LNCaP clone FGC (cell line): ENCODE data around the gene GMDS.

Source experiments
- DNase-seq: peaks from one replicate; pipeline ENCODE4 v3.0.0-alpha.2; 2011; ENCODE audit warnings: low read depth
- H3K4me3 ChIP-seq: 2 replicates; pipeline ENCODE4 v1.5.1; 2011; ENCODE audit warnings: mild to moderate bottlenecking, low read depth, low read length, control low read depth
- TF ChIP-seq, protein P1 (sequence below): IDR thresholded peaks from 2 replicates; pipeline ENCODE4 v1.5.1; 2012; ENCODE audit warnings: mild to moderate bottlenecking; ENCODE audit not compliant: control insufficient read depth, insufficient read depth; ENCODE audit errors: extremely low read depth

Gene GMDS

GRCh38 chr6:1719922-1720321 is 525.5 kb downstream of the GMDS start:
- DNase-seq: no peak
- no peak overlapping the region for H3K4me3 ChIP-seq
- TF ChIP-seq, protein P1, sequence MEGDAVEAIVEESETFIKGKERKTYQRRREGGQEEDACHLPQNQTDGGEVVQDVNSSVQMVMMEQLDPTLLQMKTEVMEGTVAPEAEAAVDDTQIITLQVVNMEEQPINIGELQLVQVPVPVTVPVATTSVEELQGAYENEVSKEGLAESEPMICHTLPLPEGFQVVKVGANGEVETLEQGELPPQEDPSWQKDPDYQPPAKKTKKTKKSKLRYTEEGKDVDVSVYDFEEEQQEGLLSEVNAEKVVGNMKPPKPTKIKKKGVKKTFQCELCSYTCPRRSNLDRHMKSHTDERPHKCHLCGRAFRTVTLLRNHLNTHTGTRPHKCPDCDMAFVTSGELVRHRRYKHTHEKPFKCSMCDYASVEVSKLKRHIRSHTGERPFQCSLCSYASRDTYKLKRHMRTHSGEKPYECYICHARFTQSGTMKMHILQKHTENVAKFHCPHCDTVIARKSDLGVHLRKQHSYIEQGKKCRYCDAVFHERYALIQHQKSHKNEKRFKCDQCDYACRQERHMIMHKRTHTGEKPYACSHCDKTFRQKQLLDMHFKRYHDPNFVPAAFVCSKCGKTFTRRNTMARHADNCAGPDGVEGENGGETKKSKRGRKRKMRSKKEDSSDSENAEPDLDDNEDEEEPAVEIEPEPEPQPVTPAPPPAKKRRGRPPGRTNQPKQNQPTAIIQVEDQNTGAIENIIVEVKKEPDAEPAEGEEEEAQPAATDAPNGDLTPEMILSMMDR: no peak

DNA sequence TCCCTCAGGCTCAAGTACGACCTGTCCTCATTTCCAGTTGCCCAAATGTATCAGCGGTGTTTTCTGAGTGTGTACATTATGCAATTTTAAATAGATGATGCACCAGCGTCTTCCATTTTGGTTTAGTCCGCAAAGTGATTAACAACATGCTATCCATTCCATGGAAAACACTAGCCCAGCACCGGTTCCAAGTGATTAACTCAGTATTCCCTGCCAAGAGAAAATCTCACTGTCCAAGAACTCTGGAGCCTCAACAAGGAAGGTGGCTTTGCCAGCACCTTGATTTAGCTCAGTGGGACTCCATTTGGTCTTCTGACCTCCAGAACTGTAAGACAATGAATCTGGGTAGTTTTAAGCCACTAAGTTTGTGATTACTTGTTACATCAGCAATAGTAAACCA is 528.5 kb downstream of the GMDS start:
- TF ChIP-seq, protein P1: no peak
- no peak for DNase-seq
- no peak overlapping the region for H3K4me3 ChIP-seq

DNA sequence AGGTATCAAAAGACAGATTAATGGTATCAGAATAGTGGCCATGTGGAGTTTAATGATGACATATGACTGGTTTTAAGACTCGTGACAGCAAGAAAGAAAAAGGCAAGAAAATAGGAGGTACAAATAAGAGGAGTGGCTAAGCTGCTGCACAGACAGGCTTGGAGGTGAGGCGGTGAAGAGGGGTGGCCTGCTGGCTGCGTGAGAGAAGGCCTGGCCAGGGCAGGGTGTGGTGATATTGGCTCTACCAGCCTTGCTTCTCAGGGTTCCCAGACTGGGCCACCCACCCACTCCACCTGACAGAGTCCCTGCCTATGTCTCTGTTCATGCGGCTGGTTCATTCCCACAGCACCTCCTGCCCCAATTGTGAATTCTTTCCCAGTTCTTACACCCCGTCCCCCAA is 529.0 kb downstream of the GMDS start:
- no peak overlapping the region for H3K4me3 ChIP-seq
- no peak for DNase-seq
- TF ChIP-seq, protein P1: no peak

DNA sequence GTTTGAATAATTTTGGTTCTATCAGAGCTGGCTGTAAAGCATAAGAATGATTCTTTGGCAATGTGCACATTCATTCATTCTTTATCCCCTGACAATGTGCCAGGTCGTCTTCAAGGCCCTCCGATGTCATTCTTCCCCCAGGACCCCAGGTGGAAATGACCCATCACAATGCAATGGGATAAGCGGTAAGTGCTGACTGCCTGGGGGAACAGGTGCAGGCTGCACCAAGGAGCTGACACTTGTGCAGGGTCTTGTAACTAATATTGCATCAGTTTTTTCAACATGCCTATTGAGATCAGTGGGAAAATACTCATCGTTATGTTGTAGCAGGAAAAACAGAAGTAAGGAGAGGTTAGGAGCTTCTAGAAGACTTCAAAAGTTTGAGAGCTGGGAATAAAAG is 530.1 kb downstream of the GMDS start:
- TF ChIP-seq, protein P1: no peak
- DNase-seq: no peak
- H3K4me3 ChIP-seq: no peak overlapping the region

DNA sequence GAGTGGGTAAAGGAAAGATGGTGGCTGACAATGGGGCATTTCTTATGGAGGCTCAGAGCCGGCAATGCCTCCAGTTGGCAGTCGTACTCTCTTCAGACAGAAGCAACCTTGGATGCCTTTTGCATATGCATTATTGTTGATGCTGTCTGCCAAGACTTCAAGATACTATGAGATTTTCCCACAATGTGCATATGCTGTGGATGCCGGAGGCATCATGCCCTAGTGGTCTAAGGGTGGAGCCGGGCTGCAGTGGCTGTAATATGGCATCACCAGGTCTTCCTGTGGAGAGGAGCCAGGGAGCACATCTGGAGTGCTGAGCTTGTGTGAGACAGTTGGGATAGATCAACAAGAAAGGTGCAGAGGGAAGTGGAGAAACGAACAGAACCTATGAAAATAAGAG is 530.8 kb downstream of the GMDS start:
- H3K4me3 ChIP-seq: no peak overlapping the region
- TF ChIP-seq, protein P1: no peak
- DNase-seq: no peak

- no peak for DNase-seq
- TF ChIP-seq, protein P1: no peak
Observed at GRCh38 chr6:1713016-1713600, 532.3 kb downstream of the GMDS start.

DNA sequence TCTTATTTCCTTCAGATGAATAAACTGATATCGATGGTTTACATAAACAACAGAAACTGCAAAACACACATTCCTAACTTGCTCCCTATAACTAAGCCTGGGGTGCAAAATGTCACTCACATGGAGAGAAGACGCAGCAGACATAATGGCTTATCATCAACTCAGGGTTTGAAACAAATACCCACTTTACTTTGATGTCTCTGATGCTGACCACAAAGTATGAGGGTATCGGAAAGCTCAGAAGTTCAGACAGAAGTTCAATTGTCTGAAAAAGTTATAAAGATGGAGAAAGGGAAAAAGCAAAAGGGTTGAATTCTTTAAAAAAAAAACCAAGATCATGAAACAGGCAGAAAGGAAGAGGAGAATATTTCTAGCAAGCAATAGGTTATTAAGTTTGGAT is 533.0 kb downstream of the GMDS start:
- DNase-seq: no peak
- TF ChIP-seq, protein P1: no peak
- no peak overlapping the region for H3K4me3 ChIP-seq

More at GRCh38 chr6:1713016-1713600, 532.3 kb downstream of the GMDS start:
- H3K4me3 ChIP-seq: no peak overlapping the region
